H9 (cell line): ENCODE data around the gene LPCAT1. TPM values are rescaled to one million over a fixed set of nuclear protein-coding genes. Genes with fewer than 3 reads are reported as not detected.
A peak's percentile ranks its signal among the peaks of the same experiment; 100 is the strongest.

Source experiments
- DNase-seq: peaks from one replicate; pipeline ENCODE4 v3.0.0-alpha.2; 2017
- H2AFZ ChIP-seq: one replicate; pipeline ENCODE4 v1.6.1; 2013; ENCODE audit warnings: mild to moderate bottlenecking, low read length, control low read depth, moderate library complexity
- H2AK5ac ChIP-seq: 2 replicates; pipeline ENCODE4 v1.6.1; 2013; ENCODE audit warnings: low read length, control low read depth, mixed read lengths; ENCODE audit not compliant: insufficient read length
- H2BK120ac ChIP-seq: one replicate; pipeline ENCODE4 v1.6.1; 2013; ENCODE audit warnings: low read depth, mild to moderate bottlenecking, low read length, control low read depth, inconsistent platforms; ENCODE audit not compliant: poor library complexity, severe bottlenecking
- H2BK12ac ChIP-seq: 2 replicates; pipeline ENCODE4 v1.6.1; 2013; ENCODE audit warnings: low read length, control low read depth, mixed read lengths, low read depth; ENCODE audit not compliant: insufficient read length
- H2BK15ac ChIP-seq: 2 replicates; pipeline ENCODE4 v1.6.1; 2013; ENCODE audit warnings: low read depth, low read length, control low read depth
- H2BK20ac ChIP-seq: one replicate; pipeline ENCODE4 v1.6.1; 2013; ENCODE audit warnings: low read depth, mild to moderate bottlenecking, low read length, control low read depth, inconsistent platforms; ENCODE audit not compliant: poor library complexity, severe bottlenecking
- H2BK5ac ChIP-seq: 2 replicates; pipeline ENCODE4 v1.6.1; 2013; ENCODE audit warnings: low read length, control low read depth, mixed read lengths; ENCODE audit not compliant: insufficient read length
- H3K14ac ChIP-seq: 2 replicates; pipeline ENCODE4 v1.6.1; 2013; ENCODE audit warnings: low read length, control low read depth; ENCODE audit not compliant: insufficient read depth
- H3K18ac ChIP-seq: 2 replicates; pipeline ENCODE4 v1.6.1; 2013; ENCODE audit warnings: low read depth, mild to moderate bottlenecking, mixed read lengths, low read length, control low read depth; ENCODE audit not compliant: insufficient read length
- H3K23ac ChIP-seq: 2 replicates; pipeline ENCODE4 v1.6.1; 2013; ENCODE audit warnings: low read length, control low read depth, mixed read lengths, low read depth; ENCODE audit not compliant: insufficient read length
- H3K23me2 ChIP-seq: 2 replicates; pipeline ENCODE4 v1.6.1; 2013; ENCODE audit warnings: low read depth, mild to moderate bottlenecking, mixed read lengths, low read length, control low read depth; ENCODE audit not compliant: insufficient read length, poor library complexity, severe bottlenecking
- H3K27ac ChIP-seq: 2 replicates; pipeline ENCODE4 v1.5.1; 2013; ENCODE audit warnings: low read length, control low read depth, mixed read lengths, low read depth; ENCODE audit not compliant: insufficient read length
- H3K27me3 ChIP-seq: 2 replicates; pipeline ENCODE4 v1.6.1; 2013; ENCODE audit warnings: low read length, control low read depth, inconsistent platforms; ENCODE audit not compliant: insufficient read depth
- H3K4ac ChIP-seq: 2 replicates; pipeline ENCODE4 v1.6.1; 2013; ENCODE audit warnings: low read depth, mild to moderate bottlenecking, control low read depth, inconsistent platforms, low read length, moderate library complexity
- H3K4me1 ChIP-seq: 2 replicates; pipeline ENCODE4 v1.6.1; 2013; ENCODE audit warnings: low read length, control low read depth, inconsistent platforms; ENCODE audit not compliant: insufficient read depth
- H3K4me2 ChIP-seq: 2 replicates; pipeline ENCODE4 v1.6.1; 2013; ENCODE audit warnings: low read length, control low read depth, mixed read lengths; ENCODE audit not compliant: insufficient read length, insufficient read depth
- H3K56ac ChIP-seq: 2 replicates; pipeline ENCODE4 v1.6.1; 2013; ENCODE audit warnings: low read depth, mild to moderate bottlenecking, mixed read lengths, low read length, control low read depth; ENCODE audit not compliant: insufficient read length
- H3K79me1 ChIP-seq: 2 replicates; pipeline ENCODE4 v1.6.1; 2013; ENCODE audit warnings: low read depth, mild to moderate bottlenecking, moderate library complexity, low read length, control low read depth, inconsistent platforms; ENCODE audit not compliant: insufficient read depth, poor library complexity, severe bottlenecking
- H3K79me2 ChIP-seq: 2 replicates; pipeline ENCODE4 v1.6.1; 2013; ENCODE audit warnings: low read length, control low read depth, inconsistent platforms; ENCODE audit not compliant: insufficient read depth
- H3K9ac ChIP-seq: 2 replicates; pipeline ENCODE4 v1.6.1; 2013; ENCODE audit warnings: low read length, control low read depth, mixed read lengths; ENCODE audit not compliant: insufficient read length; ENCODE audit errors: extremely low read depth
- H3K9me3 ChIP-seq: one replicate; pipeline ENCODE4 v1.6.1; 2013; ENCODE audit warnings: low read depth, low read length, inconsistent platforms; ENCODE audit not compliant: control insufficient read depth
- H3T11ph ChIP-seq: one replicate; pipeline ENCODE4 v1.6.1; 2013; ENCODE audit warnings: mild to moderate bottlenecking, low read length, control low read depth, inconsistent platforms
- H4K20me1 ChIP-seq: one replicate; pipeline ENCODE4 v1.6.1; 2013; ENCODE audit not compliant: control insufficient read depth, insufficient read length, insufficient read depth
- H4K5ac ChIP-seq: 2 replicates; pipeline ENCODE4 v1.6.1; 2013; ENCODE audit warnings: low read depth, mild to moderate bottlenecking, mixed read lengths, low read length, control low read depth; ENCODE audit not compliant: insufficient read length
- H4K8ac ChIP-seq: replicated peaks from 2 replicates; pipeline ENCODE4 v1.6.1; 2013; ENCODE audit warnings: low read length, control low read depth, mixed read lengths, low read depth; ENCODE audit not compliant: insufficient read length
- H4K91ac ChIP-seq: 2 replicates; pipeline ENCODE4 v1.6.1; 2013; ENCODE audit warnings: low read depth, mild to moderate bottlenecking, moderate library complexity, mixed read lengths, low read length, control low read depth; ENCODE audit not compliant: insufficient read length
- H3K27ac Mint-ChIP-seq, 3 experiments: 2 replicates in 2 of 3; 3 replicates in 1 of 3; pipeline ENCODE4 v1.8.0; 2020 to 2021; ENCODE audit warnings: mixed read lengths in 3 of 3, mild to moderate bottlenecking in 1 of 3, moderate library complexity in 1 of 3
- H3K27me3 Mint-ChIP-seq: 2 replicates; pipeline ENCODE4 v1.8.0; 2021; ENCODE audit warnings: low read depth, mild to moderate bottlenecking, moderate library complexity, mixed read lengths
- H3K36me3 Mint-ChIP-seq, 3 experiments: 2 replicates in 2 of 3; 3 replicates in 1 of 3; pipeline ENCODE4 v1.8.0; 2020 to 2021; ENCODE audit warnings: low read depth in 3 of 3, mixed read lengths in 3 of 3; ENCODE audit not compliant: insufficient read depth in 1 of 3
- H3K4me1 Mint-ChIP-seq, 2 experiments: 2 replicates each; pipeline ENCODE4 v1.8.0; 2020; ENCODE audit warnings: mixed read lengths in 2 of 2
- H3K4me3 Mint-ChIP-seq, 2 experiments: 2 replicates in 1 of 2; 3 replicates in 1 of 2; pipeline ENCODE4 v1.8.0; 2020 to 2021; ENCODE audit warnings: mild to moderate bottlenecking in 2 of 2, mixed read lengths in 2 of 2, moderate library complexity in 1 of 2
- H3K9me3 Mint-ChIP-seq, 2 experiments: 2 replicates in 1 of 2; 3 replicates in 1 of 2; pipeline ENCODE4 v1.8.0; 2020; ENCODE audit warnings: mild to moderate bottlenecking in 2 of 2, mixed read lengths in 2 of 2, moderate library complexity in 1 of 2
- CTCF ChIP-seq: fragments of 200-600 bp; sonication (generic); conservative IDR thresholded peaks from 3 replicates; pipeline ENCODE4 v1.8.0; 2021; ENCODE audit warnings: antibody characterized with exemption, mild to moderate bottlenecking
- WGBS: extraction: QIAGEN DNeasy Blood & Tissue Kit; methylation state at CpG from one replicate; pipeline ENCODE4 v1.1.7; 2013; ENCODE audit warnings: missing lambda C conversion rate, low lambda C conversion rate, mixed read lengths; ENCODE audit not compliant: insufficient read length; ENCODE audit errors: extremely low coverage; 5-methylcytosine and 5-hydroxymethylcytosine counted together
- total RNA-seq: library from RNA; stranded (reverse); gene quantifications from 2 replicates; pipeline ENCODE4 v1.2.1, GENCODE V29; 2021

The LPCAT1 gene
- total RNA-seq, 1 experiment from 2014 or later = 231 TPM

DNA sequence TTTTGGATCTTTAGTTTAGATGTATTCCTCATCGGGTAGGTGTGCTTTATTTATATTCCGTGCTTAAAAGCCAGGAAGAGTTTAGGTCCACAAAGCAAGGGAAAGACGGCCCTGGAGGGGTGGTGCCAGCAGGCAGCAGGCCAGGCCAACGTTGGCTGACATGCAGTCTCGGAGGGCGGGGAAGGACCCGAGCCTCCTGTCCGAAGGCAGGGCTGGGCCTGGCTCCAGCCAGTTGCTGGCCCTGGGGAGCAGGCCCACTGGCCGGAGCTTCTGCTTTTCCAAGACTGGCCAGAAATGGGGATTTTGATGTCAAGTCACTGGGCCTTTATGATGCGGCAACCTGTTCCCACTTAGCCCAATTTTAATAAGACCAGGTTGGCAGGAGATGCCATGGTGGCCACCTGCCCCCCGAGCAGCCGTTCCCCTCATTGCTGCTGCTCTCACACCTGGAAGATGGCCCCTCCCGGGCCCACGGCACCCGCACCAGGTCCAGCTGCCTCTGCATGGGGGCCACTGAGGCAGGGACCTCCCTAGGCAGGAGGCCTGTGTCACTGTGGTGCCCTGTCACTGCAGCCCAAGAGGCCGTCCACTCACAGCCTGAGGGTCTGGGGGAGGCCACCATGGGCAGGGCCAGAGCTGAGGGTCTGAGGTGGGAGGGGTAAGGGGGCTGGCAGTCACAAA lies 23.2 kb downstream of the LPCAT1 start:
- no peak overlapping the region for H2BK12ac ChIP-seq
- H3K14ac ChIP-seq = no peak overlapping the region
- Mint-ChIP-seq H3K27me3 (no peaks in the 10 kb centered on the region), H3K4me3 (no peak overlapping the region), H3K36me3 (peaks cover 9 to 45% (median 44%) of the 10 kb centered on the region in 3 experiments), H3K4me1 (peaks cover 25 to 30% of the 10 kb centered on the region in 2 experiments), H3K27ac (peak overlapping the region in 2 of 3 experiments; percentile 66 to 94; a peak in 4 of 7 replicates), H3K9me3 (no peaks in the 10 kb centered on the region)
- H3K4me1 ChIP-seq = peaks cover under 1% of the 10 kb centered on the region; the same call in 1 of the 2 replicates
- no peak overlapping the region for H2BK120ac ChIP-seq
- no peak overlapping the region for H3K4me2 ChIP-seq
- WGBS = no CpG with 5 or more reads among the region's 16 CpGs
- H3K27me3 ChIP-seq = no peaks in the 10 kb centered on the region
- H4K8ac ChIP-seq = no peak overlapping the region
- no peak overlapping the region for H3K9ac ChIP-seq
- TF ChIP-seq CTCF = no peak
- H3K79me1 ChIP-seq = peaks cover 7% of the 10 kb centered on the region
- no peak overlapping the region for H4K91ac ChIP-seq
- H3K79me2 ChIP-seq = peaks cover 35% of the 10 kb centered on the region
- H3K23me2 ChIP-seq = no peaks in the 10 kb centered on the region
- no peak overlapping the region for H3K4ac ChIP-seq
- no peak overlapping the region for H2BK5ac ChIP-seq
- no peak for DNase-seq
- no peak overlapping the region for H3T11ph ChIP-seq
- H3K23ac ChIP-seq = no peak overlapping the region
- no peak overlapping the region for H2BK15ac ChIP-seq
- no peak overlapping the region for H4K5ac ChIP-seq
- H3K27ac ChIP-seq = no peak overlapping the region
- H4K20me1 ChIP-seq = peaks cover 2% of the 10 kb centered on the region
- H3K56ac ChIP-seq = no peak overlapping the region
- no peak overlapping the region for H2AK5ac ChIP-seq
- H3K9me3 ChIP-seq = no peaks in the 10 kb centered on the region
- no peak overlapping the region for H2AFZ ChIP-seq
- no peak overlapping the region for H2BK20ac ChIP-seq
- H3K18ac ChIP-seq = no peak overlapping the region
